Keratinocyte (primary cell): ENCODE data around the gene DBX2. TPM values are rescaled to one million over a fixed set of nuclear protein-coding genes. Genes with fewer than 3 reads are reported as not detected.

Source experiments
- DNase-seq: peaks from one replicate; pipeline ENCODE4 v3.0.0-alpha.2; 2011; ENCODE audit warnings: low read depth, missing footprints, low spot score
- FAIRE-seq: peaks from 2 replicates; lab custom pipeline; 2011; peaks lifted over from hg19 to GRCh38; lab: Jason Lieb, UNC
- H2AFZ ChIP-seq: 2 replicates; pipeline ENCODE4 v1.6.0; 2012; ENCODE audit warnings: low read length, control low read depth, inconsistent platforms; ENCODE audit not compliant: control insufficient read depth
- H3K27ac ChIP-seq: 2 replicates; pipeline ENCODE4 v1.5.1; 2011; ENCODE audit warnings: low read length; ENCODE audit not compliant: control insufficient read depth, insufficient read depth
- H3K27me3 ChIP-seq: 3 replicates; pipeline ENCODE4 v1.6.0; 2011; ENCODE audit warnings: low read length; ENCODE audit not compliant: control insufficient read depth, insufficient read depth; ENCODE audit errors: extremely low read depth
- H3K36me3 ChIP-seq, 2 experiments: 2 replicates in 1 of 2; 3 replicates in 1 of 2; pipeline ENCODE4 v1.5.1; 2011; ENCODE audit warnings: low read length in 2 of 2, mild to moderate bottlenecking in 1 of 2; ENCODE audit not compliant: control insufficient read depth in 2 of 2, insufficient read depth in 2 of 2; ENCODE audit errors: extremely low read depth in 1 of 2
- H3K4me1 ChIP-seq: 3 replicates; pipeline ENCODE4 v1.5.1; 2011; ENCODE audit warnings: low read length; ENCODE audit not compliant: control insufficient read depth, insufficient read depth; ENCODE audit errors: extremely low read depth
- H3K4me2 ChIP-seq: 3 replicates; pipeline ENCODE4 v1.6.0; 2011; ENCODE audit warnings: low read depth, low read length; ENCODE audit not compliant: control insufficient read depth, insufficient read depth; ENCODE audit errors: extremely low read depth
- H3K4me3 ChIP-seq, 3 experiments: fragments of 200-600 bp in 1 of 3; sonication (generic) in 1 of 3; 2 replicates in 2 of 3; 3 replicates in 1 of 3; pipeline ENCODE4 v1.5.1; 2011 to 2016; ENCODE audit warnings: low read length in 3 of 3, mild to moderate bottlenecking in 3 of 3, control low read depth in 2 of 3, inconsistent platforms in 1 of 3, low read depth in 1 of 3, mixed read lengths in 1 of 3, mixed run types in 1 of 3, moderate library complexity in 1 of 3; ENCODE audit not compliant: control insufficient read depth in 2 of 3, insufficient read depth in 2 of 3; ENCODE audit errors: extremely low read depth in 1 of 3
- H3K79me2 ChIP-seq: 2 replicates; pipeline ENCODE4 v1.6.0; 2012; ENCODE audit warnings: low read length; ENCODE audit not compliant: control insufficient read depth, insufficient read depth
- H3K9ac ChIP-seq: 3 replicates; pipeline ENCODE4 v1.6.0; 2011; ENCODE audit warnings: low read length; ENCODE audit not compliant: control insufficient read depth, insufficient read depth; ENCODE audit errors: extremely low read depth
- H3K9me1 ChIP-seq: 3 replicates; pipeline ENCODE4 v1.6.0; 2011; ENCODE audit warnings: low read length; ENCODE audit not compliant: control insufficient read depth, insufficient read depth; ENCODE audit errors: extremely low read depth
- H3K9me3 ChIP-seq: 2 replicates; pipeline ENCODE4 v1.5.1; 2012; ENCODE audit warnings: low read depth, low read length; ENCODE audit not compliant: control insufficient read depth
- H4K20me1 ChIP-seq: 3 replicates; pipeline ENCODE4 v1.6.0; 2011; ENCODE audit warnings: low read length; ENCODE audit not compliant: control insufficient read depth, insufficient read depth; ENCODE audit errors: extremely low read depth
- EZH2 ChIP-seq: IDR thresholded peaks from one replicate; pipeline ENCODE4 v1.6.1; 2012; ENCODE audit warnings: inconsistent platforms, mild to moderate bottlenecking, low read length, moderate library complexity
- dilution Hi-C: fragments of 300-500 bp; cut with MboI; formaldehyde crosslinking; loops from one replicate; pipeline ENCODE4 v1.7.0; 2020; ENCODE audit warnings: low sequenced_read_pairs; ENCODE audit not compliant: extremely low pct_ligation_motif_present
- polyA plus RNA-seq, 5 experiments: library from polyadenylated mRNA; depleted of rRNA in 3 of 5; stranded (reverse) in 3 of 5; stranded (forward) in 1 of 5; unstranded in 1 of 5; fragments of >200 nt; gene quantifications; 1 replicate in 1 of 5; 2 replicates in 3 of 5; 3 replicates in 1 of 5; pipeline versions ENCODE4 v1.2.1 to v1.2.3, GENCODE V29; 2011 to 2012; ENCODE audit warnings: missing spikeins in 2 of 5, low read depth in 1 of 5, low replicate concordance in 1 of 5
- TF ChIP-seq, protein P1 (sequence below), 3 experiments: IDR thresholded peaks in 1 of 3; conservative IDR thresholded peaks in 1 of 3; optimal IDR thresholded peaks in 1 of 3; 2 replicates in 2 of 3; 3 replicates in 1 of 3; pipeline versions ENCODE3 to v1.5.1; 2011; ENCODE audit warnings: low read length in 3 of 3, mild to moderate bottlenecking in 3 of 3, moderate library complexity in 2 of 3, control low read depth in 1 of 3, inconsistent platforms in 1 of 3; ENCODE audit not compliant: insufficient read depth in 2 of 3; ENCODE audit errors: extremely low read depth in 1 of 3

DBX2 gene
- polyA plus RNA-seq, 1 donor (not counting 4 experiments of a cell fraction or from before 2014, with no cell fraction given): not detected

DNA sequence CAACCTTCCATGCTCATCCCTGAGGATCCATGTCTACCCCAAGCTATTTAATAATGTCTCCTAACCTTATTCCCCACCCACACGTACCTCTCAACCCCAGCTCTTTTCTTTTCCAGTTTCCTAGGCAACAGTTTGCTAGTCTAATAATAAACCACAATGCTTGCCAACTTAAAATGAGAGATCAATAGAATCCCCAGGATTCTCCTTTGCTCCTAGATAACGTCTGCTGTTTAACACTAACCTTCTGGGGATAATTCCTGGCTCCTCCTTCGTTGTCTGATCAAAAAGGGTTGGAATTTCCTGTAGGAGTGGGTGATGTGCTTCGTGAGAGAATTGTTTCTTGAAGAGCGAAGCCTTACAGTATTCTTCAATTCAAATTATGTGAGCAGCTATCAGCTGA lies 42.2 kb upstream of the DBX2 start:
- FAIRE-seq: no peak
- Histone ChIP-seq H4K20me1 (no peaks in the 10 kb centered on the region), H3K9me3 (no peaks in the 10 kb centered on the region), H3K4me2 (no peak overlapping the region), H3K27me3 (no peaks in the 10 kb centered on the region), H3K9me1 (no peaks in the 10 kb centered on the region), H3K79me2 (no peaks in the 10 kb centered on the region), H3K4me3 (no peak overlapping the region), H2AFZ (no peak overlapping the region), H3K4me1 (no peaks in the 10 kb centered on the region), H3K36me3 (no peaks in the 10 kb centered on the region), H3K9ac (no peak overlapping the region), H3K27ac (no peak overlapping the region)
- TF ChIP-seq, protein P1, sequence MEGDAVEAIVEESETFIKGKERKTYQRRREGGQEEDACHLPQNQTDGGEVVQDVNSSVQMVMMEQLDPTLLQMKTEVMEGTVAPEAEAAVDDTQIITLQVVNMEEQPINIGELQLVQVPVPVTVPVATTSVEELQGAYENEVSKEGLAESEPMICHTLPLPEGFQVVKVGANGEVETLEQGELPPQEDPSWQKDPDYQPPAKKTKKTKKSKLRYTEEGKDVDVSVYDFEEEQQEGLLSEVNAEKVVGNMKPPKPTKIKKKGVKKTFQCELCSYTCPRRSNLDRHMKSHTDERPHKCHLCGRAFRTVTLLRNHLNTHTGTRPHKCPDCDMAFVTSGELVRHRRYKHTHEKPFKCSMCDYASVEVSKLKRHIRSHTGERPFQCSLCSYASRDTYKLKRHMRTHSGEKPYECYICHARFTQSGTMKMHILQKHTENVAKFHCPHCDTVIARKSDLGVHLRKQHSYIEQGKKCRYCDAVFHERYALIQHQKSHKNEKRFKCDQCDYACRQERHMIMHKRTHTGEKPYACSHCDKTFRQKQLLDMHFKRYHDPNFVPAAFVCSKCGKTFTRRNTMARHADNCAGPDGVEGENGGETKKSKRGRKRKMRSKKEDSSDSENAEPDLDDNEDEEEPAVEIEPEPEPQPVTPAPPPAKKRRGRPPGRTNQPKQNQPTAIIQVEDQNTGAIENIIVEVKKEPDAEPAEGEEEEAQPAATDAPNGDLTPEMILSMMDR (optimal IDR thresholded peaks at IDR 0.05 in 1 of 3, IDR thresholded peaks at IDR 0.05 in 1 of 3, conservative IDR thresholded peaks at IDR 0.05 in 1 of 3; ENCODE audit: extremely low read depth in 1 of 3, insufficient read depth in 2 of 3, low read length in 3 of 3): no peak
- TF ChIP-seq EZH2: no peak
- no peak for DNase-seq
- dilution Hi-C loops: no loop called here

DNA sequence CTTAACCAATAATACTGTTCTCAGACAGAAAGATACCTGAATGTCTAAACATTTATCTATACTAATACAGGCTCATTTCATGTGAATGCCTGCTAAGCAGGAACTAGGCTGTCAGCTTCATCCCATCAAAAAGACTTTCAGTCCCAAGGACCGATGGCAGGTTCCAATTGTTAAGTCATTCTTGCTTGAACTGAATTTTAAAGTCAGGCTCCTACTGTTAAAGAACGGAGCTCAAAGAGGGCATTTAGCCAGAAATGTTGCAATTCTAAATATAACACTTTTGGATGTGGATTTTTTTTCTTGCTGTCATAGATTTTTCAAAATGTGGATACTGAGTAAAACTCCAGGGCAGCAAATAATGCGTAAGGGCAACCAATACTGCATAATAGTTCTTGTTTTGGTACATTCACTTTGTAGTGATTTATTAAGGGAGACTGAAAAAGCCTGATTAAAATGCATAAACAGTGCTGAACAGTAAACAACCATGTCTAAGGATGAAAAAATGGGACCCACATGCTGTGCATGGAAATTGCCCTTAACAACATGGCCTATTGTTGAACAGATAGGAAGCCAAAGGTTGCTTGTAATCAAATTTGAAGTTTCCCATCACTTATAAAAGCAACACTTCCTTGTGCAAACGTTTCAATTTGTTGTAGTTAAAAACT lies 38.6 kb upstream of the DBX2 start:
- H3K9me3 ChIP-seq: no peaks in the 10 kb centered on the region
- H3K4me3 ChIP-seq: no peak overlapping the region
- dilution Hi-C loops: no loop called here
- H3K9me1 ChIP-seq: no peaks in the 10 kb centered on the region
- no peaks in the 10 kb centered on the region for H4K20me1 ChIP-seq
- no peaks in the 10 kb centered on the region for H3K79me2 ChIP-seq
- no peak for FAIRE-seq
- H3K27me3 ChIP-seq: no peaks in the 10 kb centered on the region
- H3K4me2 ChIP-seq: no peak overlapping the region
- no peak overlapping the region for H2AFZ ChIP-seq
- no peak for DNase-seq
- no peak overlapping the region for H3K9ac ChIP-seq
- H3K36me3 ChIP-seq: no peaks in the 10 kb centered on the region
- H3K27ac ChIP-seq: no peak overlapping the region
- no peaks in the 10 kb centered on the region for H3K4me1 ChIP-seq
- TF ChIP-seq EZH2: no peak
- TF ChIP-seq, protein P1 (optimal IDR thresholded peaks at IDR 0.05 in 1 of 3, IDR thresholded peaks at IDR 0.05 in 1 of 3, conservative IDR thresholded peaks at IDR 0.05 in 1 of 3; ENCODE audit: extremely low read depth in 1 of 3, insufficient read depth in 2 of 3, low read length in 3 of 3): no peak
